Natural killer cell (primary cell): Measurements from ENCODE around the gene RALGPS1. TPM values are rescaled to one million over a fixed set of nuclear protein-coding genes. Genes with fewer than 3 reads are reported as not detected.

Experiments used
- ATAC-seq, 3 donors: fragments of 150-1000 bp in 2 of 3; fragments of 200-7000 bp in 1 of 3; cut with Tn5 transposase; 1 replicate in 1 of 3; 2 replicates in 2 of 3; pipeline ENCODE4 v1.10.0; 2021; ENCODE audit warnings: mild to moderate bottlenecking in 2 of 3, moderate library complexity in 2 of 3
- DNase-seq, 2 donors: peaks; one replicate each; pipeline versions ENCODE4 v3.0.0 to v3.0.0-alpha.2; 2013 to 2021; ENCODE audit warnings: mixed read lengths in 1 of 2
- H3K27ac ChIP-seq: one replicate; pipeline ENCODE4 v1.5.1; 2013; ENCODE audit warnings: mild to moderate bottlenecking, low read length
- H3K27me3 ChIP-seq: one replicate; pipeline ENCODE4 v1.6.1; 2013; ENCODE audit warnings: low read length; ENCODE audit not compliant: control insufficient read depth, insufficient read depth
- H3K36me3 ChIP-seq: one replicate; pipeline ENCODE4 v1.6.1; 2013; ENCODE audit warnings: low read length; ENCODE audit not compliant: control insufficient read depth, insufficient read depth
- H3K4me1 ChIP-seq: one replicate; pipeline ENCODE4 v1.6.1; 2013; ENCODE audit warnings: low read length; ENCODE audit not compliant: control insufficient read depth, insufficient read depth
- H3K4me3 ChIP-seq: one replicate; pipeline ENCODE4 v1.5.1; 2013; ENCODE audit warnings: low read length
- H3K9me3 ChIP-seq: one replicate; pipeline ENCODE4 v1.6.1; 2013; ENCODE audit warnings: low read length; ENCODE audit not compliant: control insufficient read depth, insufficient read depth
- H3K27ac Mint-ChIP-seq, 2 donors: one replicate each; pipeline ENCODE4 v1.8.0; 2022; ENCODE audit warnings: mild to moderate bottlenecking in 2 of 2, mixed read lengths in 2 of 2, moderate library complexity in 1 of 2
- H3K27me3 Mint-ChIP-seq, 2 donors: one replicate each; pipeline ENCODE4 v1.8.0; 2022; ENCODE audit warnings: low read depth in 2 of 2, mixed read lengths in 2 of 2
- H3K36me3 Mint-ChIP-seq: one replicate; pipeline ENCODE4 v1.8.0; 2022; ENCODE audit warnings: mixed read lengths
- H3K4me1 Mint-ChIP-seq, 2 donors: one replicate each; pipeline ENCODE4 v1.8.0; 2022; ENCODE audit warnings: mixed read lengths in 2 of 2
- H3K4me3 Mint-ChIP-seq: one replicate; pipeline ENCODE4 v1.8.0; 2022; ENCODE audit warnings: mild to moderate bottlenecking, moderate library complexity, mixed read lengths
- H3K9me3 Mint-ChIP-seq, 2 donors: one replicate each; pipeline ENCODE4 v1.8.0; 2022; ENCODE audit warnings: mixed read lengths in 2 of 2
- WGBS: methylation state at CpG from one replicate; pipeline ENCODE4 v1.1.7; 2013; ENCODE audit warnings: missing lambda C conversion rate; ENCODE audit not compliant: insufficient coverage; 5-methylcytosine and 5-hydroxymethylcytosine counted together
- intact Hi-C: fragments of 100-400 bp; cut with micrococcal nuclease; formaldehyde crosslinking; loops from one replicate; pipeline ENCODE4 v1.14.2; 2022
- total RNA-seq, 4 donors: library from RNA; stranded (reverse); fragments of 120-200 nt in 1 of 4; gene quantifications; one replicate each; pipeline versions ENCODE4 v1.2.3 to v1.2.4, GENCODE V29; 2013 to 2022
- TF ChIP-seq, protein P1 (sequence below): fragments of 200-600 bp; IDR thresholded peaks from one replicate; pipeline ENCODE4 v1.8.0; 2022; ENCODE audit warnings: antibody characterized with exemption

RALGPS1 gene
- total RNA-seq, 3 donors from 2014 or later (not counting 1 experiment from before 2014, with no cell fraction given), result 11.9 to 21.2 (median 13.2) TPM

- intact Hi-C loops, result no loop called here
- Mint-ChIP-seq H3K27me3 (peaks cover 0 to 3% of the 10 kb centered on the region in 2 donors), H3K4me1 (no peaks in the 10 kb centered on the region), H3K4me3 (no peak overlapping the region), H3K36me3 (no peaks in the 10 kb centered on the region), H3K9me3 (no peaks in the 10 kb centered on the region), H3K27ac (no peak overlapping the region)
- ATAC-seq, result no peak
- no peak for DNase-seq
- Histone ChIP-seq H3K4me1 (peaks cover 9% of the 10 kb centered on the region), H3K27ac (no peak overlapping the region), H3K36me3 (no peaks in the 10 kb centered on the region), H3K9me3 (no peaks in the 10 kb centered on the region), H3K27me3 (no peaks in the 10 kb centered on the region), H3K4me3 (no peak overlapping the region)
- WGBS, result 96% methylated on average over 3 of the region's 5 CpGs
- TF ChIP-seq, protein P1, sequence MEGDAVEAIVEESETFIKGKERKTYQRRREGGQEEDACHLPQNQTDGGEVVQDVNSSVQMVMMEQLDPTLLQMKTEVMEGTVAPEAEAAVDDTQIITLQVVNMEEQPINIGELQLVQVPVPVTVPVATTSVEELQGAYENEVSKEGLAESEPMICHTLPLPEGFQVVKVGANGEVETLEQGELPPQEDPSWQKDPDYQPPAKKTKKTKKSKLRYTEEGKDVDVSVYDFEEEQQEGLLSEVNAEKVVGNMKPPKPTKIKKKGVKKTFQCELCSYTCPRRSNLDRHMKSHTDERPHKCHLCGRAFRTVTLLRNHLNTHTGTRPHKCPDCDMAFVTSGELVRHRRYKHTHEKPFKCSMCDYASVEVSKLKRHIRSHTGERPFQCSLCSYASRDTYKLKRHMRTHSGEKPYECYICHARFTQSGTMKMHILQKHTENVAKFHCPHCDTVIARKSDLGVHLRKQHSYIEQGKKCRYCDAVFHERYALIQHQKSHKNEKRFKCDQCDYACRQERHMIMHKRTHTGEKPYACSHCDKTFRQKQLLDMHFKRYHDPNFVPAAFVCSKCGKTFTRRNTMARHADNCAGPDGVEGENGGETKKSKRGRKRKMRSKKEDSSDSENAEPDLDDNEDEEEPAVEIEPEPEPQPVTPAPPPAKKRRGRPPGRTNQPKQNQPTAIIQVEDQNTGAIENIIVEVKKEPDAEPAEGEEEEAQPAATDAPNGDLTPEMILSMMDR, result no peak
Measured at GRCh38 chr9:127155314-127155960, 240.9 kb downstream of the RALGPS1 start.

DNA sequence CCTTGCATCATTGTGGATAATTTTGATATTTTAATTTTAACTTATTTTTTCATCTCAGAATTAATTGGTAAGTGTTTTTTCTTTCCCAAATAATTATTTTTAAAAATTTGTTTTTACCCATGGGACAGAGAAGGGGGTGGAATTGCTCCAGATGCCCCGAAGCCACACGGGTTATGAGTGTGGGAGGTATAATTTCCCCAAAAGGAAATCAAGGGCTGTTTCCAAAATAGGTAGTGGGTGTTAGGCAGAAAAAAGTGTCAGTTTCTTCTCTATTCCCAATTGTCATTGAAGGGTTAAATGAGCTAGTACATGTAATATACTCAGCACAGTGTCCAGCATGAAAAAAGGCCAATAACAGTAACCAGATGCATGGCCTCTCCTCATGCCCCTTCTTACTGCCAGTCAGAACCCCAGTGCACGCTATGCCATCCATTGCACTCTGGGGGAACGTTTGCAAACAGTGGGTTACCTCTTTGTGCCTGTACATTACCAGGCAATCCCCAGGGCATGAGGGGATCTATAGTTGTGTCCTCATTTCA, 244.3 kb downstream of the RALGPS1 start:
- intact Hi-C loops, result no loop called here
- ATAC-seq, result no peak

GRCh38 chr9:127159325-127159801, 244.8 kb downstream of the RALGPS1 start:
- H3K36me3 Mint-ChIP-seq, result no peaks in the 10 kb centered on the region
- Histone ChIP-seq H3K4me1 (peaks cover 3% of the 10 kb centered on the region), H3K36me3 (no peaks in the 10 kb centered on the region), H3K4me3 (no peak overlapping the region), H3K27me3 (no peaks in the 10 kb centered on the region), H3K27ac (no peak overlapping the region), H3K9me3 (no peaks in the 10 kb centered on the region)
- TF ChIP-seq, protein P1, result no peak
- DNase-seq, result no peak
- H3K27ac Mint-ChIP-seq, result peak overlapping the region in 1 of 2 donors; percentile 10
- no peak overlapping the region for H3K4me3 Mint-ChIP-seq
- no peaks in the 10 kb centered on the region for H3K9me3 Mint-ChIP-seq
- WGBS, result 80% methylated on average over 5 of the region's 5 CpGs
- H3K4me1 Mint-ChIP-seq, result no peaks in the 10 kb centered on the region
- no peak for ATAC-seq
- H3K27me3 Mint-ChIP-seq, result peaks cover 0 to 3% of the 10 kb centered on the region in 2 donors
- intact Hi-C loops, result no loop called here

More for the DNA sequence above, 244.3 kb downstream of the RALGPS1 start:
- H3K36me3 ChIP-seq, result no peaks in the 10 kb centered on the region
- H3K27me3 Mint-ChIP-seq, result peaks cover 0 to 3% of the 10 kb centered on the region in 2 donors
- H3K4me3 ChIP-seq, result no peak overlapping the region
- no peaks in the 10 kb centered on the region for H3K4me1 Mint-ChIP-seq
- TF ChIP-seq, protein P1, result no peak
- H3K9me3 ChIP-seq, result no peaks in the 10 kb centered on the region
- 84% methylated on average over 4 of the region's 4 CpGs for WGBS
- H3K27me3 ChIP-seq, result no peaks in the 10 kb centered on the region
- no peaks in the 10 kb centered on the region for H3K9me3 Mint-ChIP-seq
- H3K4me1 ChIP-seq, result peaks cover 6% of the 10 kb centered on the region
- no peak for DNase-seq
- H3K27ac Mint-ChIP-seq, result no peak overlapping the region
- no peak overlapping the region for H3K27ac ChIP-seq
- no peak overlapping the region for H3K4me3 Mint-ChIP-seq
- H3K36me3 Mint-ChIP-seq, result no peaks in the 10 kb centered on the region
